Measurements from ENCODE around the gene STIMATE. TPM values are rescaled to one million over a fixed set of nuclear protein-coding genes. Genes with fewer than 3 reads are reported as not detected.

The STIMATE gene
- total RNA-seq, 2 experiments from 2014 or later: 18.1 to 19.0 TPM

DNA sequence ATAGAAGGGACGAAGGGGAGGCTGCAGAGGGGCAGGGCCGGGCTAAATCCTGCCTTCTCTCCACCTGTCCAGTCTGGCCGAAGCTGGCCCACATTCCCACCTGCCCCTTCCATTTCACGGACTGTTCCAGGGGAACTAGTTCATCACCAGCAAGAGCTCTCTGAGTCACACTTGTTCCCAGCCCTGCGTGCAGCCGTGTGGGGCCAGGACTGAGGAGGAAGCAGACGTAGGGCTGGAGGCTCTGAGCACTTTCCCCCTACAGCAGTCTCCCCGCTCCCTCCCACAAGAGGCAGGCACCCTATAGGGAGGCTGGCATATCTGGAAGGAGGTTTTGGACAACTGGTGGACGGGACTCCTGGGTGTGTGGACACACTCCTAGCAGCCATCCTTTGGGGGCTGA is 69.9 kb downstream of the STIMATE start:
- CTCF ChIA-PET (ENCODE audit: unreplicated experiment): no interaction called here
- TF ChIP-seq EZH2phosphoT487 (IDR thresholded peaks at IDR 0.05; ENCODE audit: borderline replicate concordance, low read depth, low read length): no peak
- TF ChIP-seq, protein P1, sequence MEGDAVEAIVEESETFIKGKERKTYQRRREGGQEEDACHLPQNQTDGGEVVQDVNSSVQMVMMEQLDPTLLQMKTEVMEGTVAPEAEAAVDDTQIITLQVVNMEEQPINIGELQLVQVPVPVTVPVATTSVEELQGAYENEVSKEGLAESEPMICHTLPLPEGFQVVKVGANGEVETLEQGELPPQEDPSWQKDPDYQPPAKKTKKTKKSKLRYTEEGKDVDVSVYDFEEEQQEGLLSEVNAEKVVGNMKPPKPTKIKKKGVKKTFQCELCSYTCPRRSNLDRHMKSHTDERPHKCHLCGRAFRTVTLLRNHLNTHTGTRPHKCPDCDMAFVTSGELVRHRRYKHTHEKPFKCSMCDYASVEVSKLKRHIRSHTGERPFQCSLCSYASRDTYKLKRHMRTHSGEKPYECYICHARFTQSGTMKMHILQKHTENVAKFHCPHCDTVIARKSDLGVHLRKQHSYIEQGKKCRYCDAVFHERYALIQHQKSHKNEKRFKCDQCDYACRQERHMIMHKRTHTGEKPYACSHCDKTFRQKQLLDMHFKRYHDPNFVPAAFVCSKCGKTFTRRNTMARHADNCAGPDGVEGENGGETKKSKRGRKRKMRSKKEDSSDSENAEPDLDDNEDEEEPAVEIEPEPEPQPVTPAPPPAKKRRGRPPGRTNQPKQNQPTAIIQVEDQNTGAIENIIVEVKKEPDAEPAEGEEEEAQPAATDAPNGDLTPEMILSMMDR (conservative IDR thresholded peaks at IDR 0.05; ENCODE audit: low read length): no peak
- H3K9me2 ChIP-seq (ENCODE audit: insufficient read depth, low read length): no peaks in the 10 kb centered on the region
- H3K4me3 ChIP-seq (ENCODE audit: low read depth, low read length, poor library complexity, severe bottlenecking): no peak overlapping the region
- no peak overlapping the region for H3K4me2 ChIP-seq (ENCODE audit: low read length)
- H4K20me1 ChIP-seq (ENCODE audit: insufficient read depth, low read length): no peaks in the 10 kb centered on the region
- H3K9me3 ChIP-seq (ENCODE audit: low read length): no peaks in the 10 kb centered on the region
- H3K79me2 ChIP-seq (ENCODE audit: insufficient read depth, low read depth, low read length): no peaks in the 10 kb centered on the region
- H2AFZ ChIP-seq (ENCODE audit: low read length): no peak overlapping the region
- BruUV-seq (replicated peaks): no TSS peak
- POLR2A ChIA-PET: no interaction called here
- H3K4me1 ChIP-seq (ENCODE audit: insufficient read depth, low read length, poor library complexity, severe bottlenecking): no peaks in the 10 kb centered on the region
- intact Hi-C loops (cut with micrococcal nuclease; ENCODE audit: unreplicated experiment): no loop called here
- DNase-seq (ENCODE audit: low spot score): no peak
- H3K27ac ChIP-seq (ENCODE audit: low read depth, low read length, poor library complexity, severe bottlenecking): no peak overlapping the region
- H3K36me3 ChIP-seq (ENCODE audit: insufficient read depth, low read length): no peaks in the 10 kb centered on the region

DNA sequence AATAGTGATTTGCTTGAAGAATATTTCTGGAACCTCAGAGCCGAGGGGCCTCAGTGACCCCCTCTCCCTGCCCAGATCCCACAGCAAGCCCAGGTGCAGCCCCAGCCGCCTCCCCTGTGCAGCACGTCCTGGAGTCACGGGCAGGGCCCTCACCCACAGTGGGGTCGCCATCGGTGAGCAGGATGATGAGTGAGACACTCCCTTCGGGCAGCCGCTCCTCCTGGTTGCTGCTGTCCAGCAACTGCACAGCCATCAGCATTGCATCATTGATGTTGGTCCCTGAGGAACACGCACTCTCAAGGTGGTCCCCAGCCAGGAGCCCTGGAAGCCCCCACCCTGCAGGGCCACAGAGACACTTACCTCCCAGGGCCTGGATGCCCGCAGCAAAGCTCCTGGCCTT is 73.3 kb downstream of the STIMATE start:
- BruUV-seq (replicated peaks): no TSS peak
- intact Hi-C loops (cut with micrococcal nuclease; ENCODE audit: unreplicated experiment): no loop called here
- Histone ChIP-seq H3K27ac (ENCODE audit: low read depth, low read length, poor library complexity, severe bottlenecking) (no peak overlapping the region), H2AFZ (ENCODE audit: low read length) (no peak overlapping the region), H4K20me1 (ENCODE audit: insufficient read depth, low read length) (no peaks in the 10 kb centered on the region), H3K4me1 (ENCODE audit: insufficient read depth, low read length, poor library complexity, severe bottlenecking) (no peaks in the 10 kb centered on the region), H3K4me2 (ENCODE audit: low read length) (no peak overlapping the region), H3K4me3 (ENCODE audit: low read depth, low read length, poor library complexity, severe bottlenecking) (no peak overlapping the region), H3K9me3 (ENCODE audit: low read length) (no peaks in the 10 kb centered on the region), H3K36me3 (ENCODE audit: insufficient read depth, low read length) (no peaks in the 10 kb centered on the region), H3K9me2 (ENCODE audit: insufficient read depth, low read length) (no peaks in the 10 kb centered on the region), H3K79me2 (ENCODE audit: insufficient read depth, low read depth, low read length) (no peaks in the 10 kb centered on the region)
- no peak for DNase-seq (ENCODE audit: low spot score)
- TF ChIP-seq, protein P1 (conservative IDR thresholded peaks at IDR 0.05; ENCODE audit: low read length): no peak
- no peak for TF ChIP-seq EZH2phosphoT487 (IDR thresholded peaks at IDR 0.05; ENCODE audit: borderline replicate concordance, low read depth, low read length)
- ChIA-PET CTCF (ENCODE audit: unreplicated experiment) (no interaction called here), POLR2A (no interaction called here)

DNA sequence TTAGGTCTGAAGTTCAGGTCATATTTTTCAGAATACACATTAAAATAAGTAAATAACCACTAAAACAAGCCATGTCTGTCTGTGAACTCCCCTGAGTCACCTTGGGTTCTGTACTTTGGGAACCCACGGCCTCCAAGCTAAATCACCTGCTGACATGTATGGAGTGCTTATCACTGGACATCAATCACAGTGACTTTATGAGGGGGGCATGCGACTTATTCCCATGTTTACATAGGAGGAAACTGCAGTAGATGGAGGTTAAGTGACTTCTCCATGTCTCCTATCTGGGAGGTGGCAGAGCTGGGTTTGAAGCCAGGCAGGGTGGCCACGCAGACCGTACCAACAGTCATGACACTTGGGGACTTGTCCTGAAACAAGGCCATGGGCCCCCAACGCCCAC is 75.0 kb downstream of the STIMATE start:
- H3K79me2 ChIP-seq (ENCODE audit: insufficient read depth, low read depth, low read length): no peaks in the 10 kb centered on the region
- H3K4me1 ChIP-seq (ENCODE audit: insufficient read depth, low read length, poor library complexity, severe bottlenecking): no peaks in the 10 kb centered on the region
- no peak for DNase-seq (ENCODE audit: low spot score)
- H2AFZ ChIP-seq (ENCODE audit: low read length): no peak overlapping the region
- no peaks in the 10 kb centered on the region for H3K36me3 ChIP-seq (ENCODE audit: insufficient read depth, low read length)
- no peaks in the 10 kb centered on the region for H4K20me1 ChIP-seq (ENCODE audit: insufficient read depth, low read length)
- BruUV-seq (replicated peaks): no TSS peak
- no peak overlapping the region for H3K4me3 ChIP-seq (ENCODE audit: low read depth, low read length, poor library complexity, severe bottlenecking)
- ChIA-PET POLR2A (no interaction called here), CTCF (ENCODE audit: unreplicated experiment) (no interaction called here)
- H3K27ac ChIP-seq (ENCODE audit: low read depth, low read length, poor library complexity, severe bottlenecking): no peak overlapping the region
- no peak overlapping the region for H3K4me2 ChIP-seq (ENCODE audit: low read length)
- H3K9me3 ChIP-seq (ENCODE audit: low read length): no peaks in the 10 kb centered on the region
- intact Hi-C loops (cut with micrococcal nuclease; ENCODE audit: unreplicated experiment): no loop called here
- H3K9me2 ChIP-seq (ENCODE audit: insufficient read depth, low read length): no peaks in the 10 kb centered on the region
- TF ChIP-seq EZH2phosphoT487 (IDR thresholded peaks at IDR 0.05; ENCODE audit: borderline replicate concordance, low read depth, low read length): no peak
- TF ChIP-seq, protein P1 (conservative IDR thresholded peaks at IDR 0.05; ENCODE audit: low read length): no peak

Measured in OCI-LY7 (cell line).